HL-60/S4 treated with retinoic acid at 250 ng/mL for 4 days and 3 days (cell line): ENCODE measurements around the gene SULT1A2.

Experiments used
- in situ Hi-C: fragments of 300-500 bp; cut with MboI; formaldehyde crosslinking; loops from 2 replicates; pipeline ENCODE4 v1.7.0; 2022; ENCODE audit warnings: low sequenced_read_pairs

Gene SULT1A2

GRCh38 chr16:28610595-28611191, 13.8 kb upstream of the SULT1A2 start:
- in situ Hi-C loops = loop anchor here (25.0 kb wide), 1 partner anchor 123 kb away; the partner anchor contains the start of genes APOBR and CLN3

DNA sequence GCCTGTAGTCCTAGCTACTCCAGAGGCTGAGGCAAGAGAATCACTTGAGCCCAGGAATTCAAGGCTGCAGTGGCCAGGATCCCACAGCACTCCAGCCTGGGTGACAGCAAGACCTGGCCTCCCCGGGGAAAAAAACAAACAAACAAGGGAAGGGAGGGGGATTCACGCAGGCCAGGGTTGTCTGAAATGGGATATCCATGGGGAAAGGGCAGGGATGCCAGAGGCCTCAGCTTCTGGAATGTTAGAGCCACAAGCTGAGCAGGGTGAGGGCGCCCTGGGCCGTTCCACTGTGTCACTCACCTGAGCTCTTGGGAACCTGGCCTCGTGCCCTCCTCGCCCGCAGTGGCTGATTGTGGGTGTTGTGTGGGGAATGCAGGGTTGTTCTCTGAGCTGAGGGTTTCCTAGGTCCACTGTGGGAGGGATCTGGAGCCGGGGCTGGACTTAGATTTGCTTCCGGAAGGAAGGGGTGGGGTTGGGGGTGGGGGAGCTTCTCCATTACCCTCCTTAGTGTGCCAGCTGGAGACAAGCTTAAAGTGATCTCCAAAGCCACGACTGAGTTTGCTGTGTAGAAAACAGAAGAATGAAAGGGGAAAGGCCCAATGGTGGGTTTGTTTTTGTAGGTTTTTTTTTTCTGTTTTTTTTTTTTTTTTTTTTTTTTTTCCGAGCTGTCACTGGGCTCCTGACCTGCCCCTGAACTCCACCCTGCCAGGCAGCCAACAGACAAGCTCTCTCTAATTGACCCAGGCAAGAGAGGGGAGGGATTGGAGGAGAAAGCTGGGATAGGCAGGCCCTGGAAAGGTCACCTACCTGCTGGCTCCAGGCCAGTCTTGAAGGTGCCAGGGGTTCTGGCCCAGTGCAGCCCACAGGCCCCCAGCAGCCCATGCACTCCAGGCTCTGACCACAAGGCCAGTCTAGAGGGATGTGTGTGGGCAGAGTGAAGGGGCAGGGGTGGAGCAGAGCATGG, 13.1 kb upstream of the SULT1A2 start, which contains the start of gene SULT1A1:
Gene SULT1A1 (minus strand): TSS at position 414 of the 964 bp plus-strand sequence. CDS start 1,189 bp downstream, outside the sequence.
- in situ Hi-C loops = loop anchor here (25.0 kb wide), 1 partner anchor 123 kb away; the partner anchor contains the start of genes APOBR and CLN3

GRCh38 chr16:28608867-28609596, 12.2 kb upstream of the SULT1A2 start:
- in situ Hi-C loops = loop anchor here (25.0 kb wide), 1 partner anchor 122 kb away; the partner anchor contains the start of genes APOBR and CLN3

DNA sequence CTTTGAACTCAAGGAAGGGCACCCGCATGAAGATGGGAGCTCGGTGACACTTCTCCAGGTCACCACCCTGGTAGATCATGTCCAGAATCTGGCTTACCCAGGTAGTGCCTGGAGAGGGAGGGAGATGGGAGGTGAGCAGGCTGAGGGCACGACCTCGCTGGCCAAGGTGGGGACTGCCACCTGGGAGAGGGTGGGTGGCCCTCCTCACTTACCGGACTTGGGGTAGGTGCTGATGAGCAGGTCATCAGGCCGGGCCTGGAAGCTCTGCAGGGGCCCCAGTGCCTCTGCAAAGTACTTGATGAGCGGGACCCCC, 11.6 kb upstream of the SULT1A2 start:
- in situ Hi-C loops = loop anchor here (25.0 kb wide), 1 partner anchor 121 kb away; the partner anchor contains the start of genes APOBR and CLN3

- in situ Hi-C loops = loop anchor here (25.0 kb wide), 1 partner anchor 121 kb away; the partner anchor contains the start of genes APOBR and CLN3
Measured at GRCh38 chr16:28607681-28608495, 11.0 kb upstream of the SULT1A2 start.

- in situ Hi-C loops = loop anchor here (25.0 kb wide), 1 partner anchor 120 kb away; the partner anchor contains the start of genes APOBR and CLN3
Measured at GRCh38 chr16:28607116-28607623, 10.3 kb upstream of the SULT1A2 start.

- in situ Hi-C loops = loop anchor here (25.0 kb wide), 1 partner anchor 119 kb away; the partner anchor contains the start of genes APOBR and CLN3
Measured at GRCh38 chr16:28606291-28607115, 9.7 kb upstream of the SULT1A2 start.

GRCh38 chr16:28604186-28604565, 7.3 kb upstream of the SULT1A2 start:
- in situ Hi-C loops = loop anchor here (25.0 kb wide), 1 partner anchor 117 kb away; the partner anchor contains the start of genes APOBR and CLN3

GRCh38 chr16:28603381-28604185, 6.7 kb upstream of the SULT1A2 start:
- in situ Hi-C loops = loop anchor here (25.0 kb wide), 1 partner anchor 116 kb away; the partner anchor contains the start of genes APOBR and CLN3

- in situ Hi-C loops = loop anchor here (25.0 kb wide), 1 partner anchor 115 kb away; the partner anchor contains the start of genes APOBR and CLN3
Measured at GRCh38 chr16:28602529-28602928, 5.7 kb upstream of the SULT1A2 start.

GRCh38 chr16:28602062-28602461, 5.2 kb upstream of the SULT1A2 start:
- in situ Hi-C loops = loop anchor here (25.0 kb wide), 1 partner anchor 115 kb away; the partner anchor contains the start of genes APOBR and CLN3

- in situ Hi-C loops = loop anchor here (25.0 kb wide), 1 partner anchor 114 kb away; the partner anchor contains the start of genes APOBR and CLN3
Measured at GRCh38 chr16:28601589-28601988, 4.7 kb upstream of the SULT1A2 start.

DNA sequence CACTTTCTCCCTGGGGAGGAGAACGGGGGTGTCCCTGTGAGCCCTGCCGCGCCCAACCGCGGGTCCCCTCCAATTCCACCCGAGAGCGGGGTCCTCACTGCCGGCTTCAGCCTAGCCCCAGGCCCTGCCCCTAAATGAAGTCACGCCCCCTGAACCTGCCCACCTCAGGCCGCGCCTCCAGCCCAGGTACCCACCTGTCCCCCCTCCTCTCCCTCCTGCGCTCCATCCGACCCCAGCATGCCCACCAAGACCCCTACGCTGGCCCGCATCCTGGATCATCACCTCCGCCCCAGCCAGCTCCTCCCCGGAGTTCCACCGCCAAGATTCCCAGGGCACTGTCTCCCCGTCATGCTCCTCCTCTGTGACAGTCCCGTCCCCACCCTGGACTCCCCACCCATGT, 4.1 kb upstream of the SULT1A2 start:
- in situ Hi-C loops = loop anchor here (25.0 kb wide), 1 partner anchor 114 kb away; the partner anchor contains the start of genes APOBR and CLN3

GRCh38 chr16:28599377-28600285, 2.8 kb upstream of the SULT1A2 start:
- in situ Hi-C loops = loop anchor here (25.0 kb wide), 1 partner anchor 112 kb away; the partner anchor contains the start of genes APOBR and CLN3

GRCh38 chr16:28597692-28598261, 927 bp upstream of the SULT1A2 start:
- in situ Hi-C loops = no loop called here

GRCh38 chr16:28596115-28596630, 677 bp downstream of the SULT1A2 start:
- in situ Hi-C loops = no loop called here
